Measurements from ENCODE around the gene ZNF888. TPM values are rescaled to one million over a fixed set of nuclear protein-coding genes. Genes with fewer than 3 reads are reported as not detected.
"Not testable (repeated sequence)": the region's sequence is repeated elsewhere in the genome, so short reads cannot be mapped to it uniquely, and the experiment has no call there.

Gene ZNF888
- total RNA-seq, 1 donor from 2014 or later, result 2.1 TPM

- no peak for DNase-seq (ENCODE audit: extremely low read depth, low read depth, low spot score)
Observed at GRCh38 chr19:52880895-52881389, 42.3 kb downstream of the ZNF888 start.

GRCh38 chr19:52872996-52873395 is 50.2 kb downstream of the ZNF888 start:
- not testable (repeated sequence) for DNase-seq (ENCODE audit: extremely low read depth, low read depth, low spot score)

GRCh38 chr19:52871466-52871865 is 51.8 kb downstream of the ZNF888 start:
- DNase-seq (ENCODE audit: extremely low read depth, low read depth, low spot score), result no peak

GRCh38 chr19:52868031-52868430 is 55.2 kb downstream of the ZNF888 start:
- not testable (repeated sequence) for DNase-seq (ENCODE audit: extremely low read depth, low read depth, low spot score)

- DNase-seq (ENCODE audit: extremely low read depth, low read depth, low spot score), result not testable (repeated sequence)
Observed at GRCh38 chr19:52857378-52858191, 65.6 kb downstream of the ZNF888 start, which contains the start of gene ZNF468. ZNF468 (minus strand) TSS chr19:52857619; CDS start chr19:52854272, 3,347 bp downstream.

GRCh38 chr19:52856540-52857377 is 66.5 kb downstream of the ZNF888 start:
- DNase-seq (ENCODE audit: extremely low read depth, low read depth, low spot score), result not testable (repeated sequence)

Other genes starting within 250 kb of the ZNF888 start
- 9.5 and 12.8 TPM in 2 replicates for gene ZNF611, start 188.4 kb downstream of the ZNF888 start, total RNA-seq
- gene ZNF600, start 136.6 kb downstream of the ZNF888 start, total RNA-seq, result 1.8 and 2.1 TPM in 2 replicates
- gene ZNF28, start 101.8 kb downstream of the ZNF888 start, total RNA-seq, result 14.5 and 14.6 TPM in 2 replicates
- gene ZNF468, start 65.8 kb downstream of the ZNF888 start, total RNA-seq, result 14.2 and 19.4 TPM in 2 replicates
- 8.3 and 13.7 TPM in 2 replicates for gene ZNF320, start 25.8 kb downstream of the ZNF888 start, total RNA-seq
- 3.0 and 8.4 TPM in 2 replicates for gene ZNF816, start 39.5 kb upstream of the ZNF888 start, total RNA-seq
- not detected in 2 replicates for gene ERVV-1, start 90.5 kb upstream of the ZNF888 start, total RNA-seq
- gene ERVV-2, start 121.3 kb upstream of the ZNF888 start, total RNA-seq, result not detected in 2 replicates
- 24.2 and 30.2 TPM in 2 replicates for gene ZNF160, start 180.0 kb upstream of the ZNF888 start, total RNA-seq
- gene ZNF415, start 209.5 kb upstream of the ZNF888 start, total RNA-seq, result 1.6 and 5.5 TPM in 2 replicates
- 4.5 and 6.0 TPM in 2 replicates for gene ZNF347, start 235.6 kb upstream of the ZNF888 start, total RNA-seq

All from glomerular endothelial cell (primary cell).